ENCODE results near the gene KIAA0319L.
"Not testable (repeated sequence)": the region's sequence is repeated elsewhere in the genome, so short reads cannot be mapped to it uniquely, and the experiment has no call there.

The KIAA0319L gene

DNA sequence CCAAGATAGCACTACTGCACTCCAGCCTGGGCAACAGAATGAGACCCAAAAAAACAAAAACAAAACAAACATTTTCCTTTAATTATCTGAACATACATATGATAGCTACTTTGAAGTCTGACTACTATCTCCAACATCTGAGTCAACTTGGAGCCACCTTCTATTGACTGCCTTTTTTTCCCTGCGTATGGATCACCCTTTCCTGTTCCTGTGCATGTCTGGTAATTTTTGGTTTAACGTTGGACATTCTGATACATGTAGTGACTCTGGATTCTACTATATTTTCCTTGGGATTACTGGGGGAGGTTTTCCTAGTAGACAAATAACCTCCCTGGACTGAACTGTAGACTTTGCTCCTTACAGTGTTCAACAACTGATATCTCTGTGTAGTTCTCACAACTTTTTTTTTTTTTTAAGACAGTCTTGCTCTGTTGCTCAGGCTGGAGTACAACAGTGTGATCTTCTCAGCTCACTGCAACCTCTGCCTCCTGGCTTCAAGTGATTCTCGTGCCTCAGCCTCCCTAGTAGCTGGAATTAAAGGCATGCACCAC, 70.3 kb downstream of the KIAA0319L start:
- Histone ChIP-seq H3K36me3 (ENCODE audit: control insufficient read depth, insufficient read depth, low read length) (no peaks in the 10 kb centered on the region), H3K4me3 (replicated peaks; ENCODE audit: low read depth, low read length) (no peak overlapping the region), H3K27me3 (replicated peaks; ENCODE audit: control insufficient read depth, insufficient read depth, low read length) (no peaks in the 10 kb centered on the region)
- TF ChIP-seq, protein P1, sequence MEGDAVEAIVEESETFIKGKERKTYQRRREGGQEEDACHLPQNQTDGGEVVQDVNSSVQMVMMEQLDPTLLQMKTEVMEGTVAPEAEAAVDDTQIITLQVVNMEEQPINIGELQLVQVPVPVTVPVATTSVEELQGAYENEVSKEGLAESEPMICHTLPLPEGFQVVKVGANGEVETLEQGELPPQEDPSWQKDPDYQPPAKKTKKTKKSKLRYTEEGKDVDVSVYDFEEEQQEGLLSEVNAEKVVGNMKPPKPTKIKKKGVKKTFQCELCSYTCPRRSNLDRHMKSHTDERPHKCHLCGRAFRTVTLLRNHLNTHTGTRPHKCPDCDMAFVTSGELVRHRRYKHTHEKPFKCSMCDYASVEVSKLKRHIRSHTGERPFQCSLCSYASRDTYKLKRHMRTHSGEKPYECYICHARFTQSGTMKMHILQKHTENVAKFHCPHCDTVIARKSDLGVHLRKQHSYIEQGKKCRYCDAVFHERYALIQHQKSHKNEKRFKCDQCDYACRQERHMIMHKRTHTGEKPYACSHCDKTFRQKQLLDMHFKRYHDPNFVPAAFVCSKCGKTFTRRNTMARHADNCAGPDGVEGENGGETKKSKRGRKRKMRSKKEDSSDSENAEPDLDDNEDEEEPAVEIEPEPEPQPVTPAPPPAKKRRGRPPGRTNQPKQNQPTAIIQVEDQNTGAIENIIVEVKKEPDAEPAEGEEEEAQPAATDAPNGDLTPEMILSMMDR (IDR thresholded peaks at IDR 0.05; ENCODE audit: insufficient read depth, low read length, poor library complexity, severe bottlenecking): no peak
- no peak for DNase-seq (ENCODE audit: extremely low read depth, insufficient read length)

DNA sequence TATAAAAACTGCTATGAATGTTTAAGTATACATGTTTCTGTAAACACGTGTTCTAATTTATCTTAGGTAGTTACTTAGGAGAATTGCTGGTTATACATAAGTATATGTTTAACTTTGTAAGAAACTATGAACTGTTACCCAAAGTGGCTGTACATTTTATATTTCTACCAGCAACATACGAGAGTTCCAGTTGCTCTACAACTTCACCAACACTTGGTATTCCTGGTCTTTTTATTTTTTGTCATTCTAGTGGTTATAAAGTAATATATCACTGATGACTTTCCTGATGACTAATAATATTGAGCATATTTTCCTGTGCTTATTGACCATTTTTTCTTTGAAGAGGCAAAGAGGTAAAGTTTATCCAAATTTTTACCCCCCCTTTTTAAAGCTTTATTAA, 76.0 kb downstream of the KIAA0319L start:
- Histone ChIP-seq H3K36me3 (ENCODE audit: control insufficient read depth, insufficient read depth, low read length) (peaks cover 2% of the 10 kb centered on the region), H3K27me3 (replicated peaks; ENCODE audit: control insufficient read depth, insufficient read depth, low read length) (no peaks in the 10 kb centered on the region), H3K4me3 (replicated peaks; ENCODE audit: low read depth, low read length) (no peak overlapping the region)
- TF ChIP-seq, protein P1 (IDR thresholded peaks at IDR 0.05; ENCODE audit: insufficient read depth, low read length, poor library complexity, severe bottlenecking): no peak
- DNase-seq (ENCODE audit: extremely low read depth, insufficient read length): no peak

DNA sequence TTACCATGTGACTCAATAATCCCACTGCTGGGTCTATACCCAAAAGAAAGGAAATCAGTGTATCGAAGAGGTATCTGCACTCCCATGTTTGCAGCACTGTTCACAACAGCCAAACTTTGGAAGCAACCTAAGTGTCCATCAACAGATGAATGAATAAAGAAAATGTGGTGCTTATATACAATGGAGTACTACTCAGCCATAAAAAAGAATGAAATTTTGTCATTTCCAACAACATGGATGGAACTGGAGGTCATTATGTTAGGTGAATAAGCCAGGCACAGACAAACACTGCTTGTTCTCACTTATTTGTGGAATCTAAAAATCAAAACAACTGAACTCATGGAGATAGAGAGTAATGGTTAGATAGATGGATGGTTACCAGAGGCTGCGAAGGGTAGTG, 79.3 kb downstream of the KIAA0319L start:
- TF ChIP-seq, protein P1 (IDR thresholded peaks at IDR 0.05; ENCODE audit: insufficient read depth, low read length, poor library complexity, severe bottlenecking): no peak
- Histone ChIP-seq H3K27me3 (replicated peaks; ENCODE audit: control insufficient read depth, insufficient read depth, low read length) (no peaks in the 10 kb centered on the region), H3K4me3 (replicated peaks; ENCODE audit: low read depth, low read length) (no peak overlapping the region), H3K36me3 (ENCODE audit: control insufficient read depth, insufficient read depth, low read length) (peaks cover 2% of the 10 kb centered on the region)
- no peak for DNase-seq (ENCODE audit: extremely low read depth, insufficient read length)

DNA sequence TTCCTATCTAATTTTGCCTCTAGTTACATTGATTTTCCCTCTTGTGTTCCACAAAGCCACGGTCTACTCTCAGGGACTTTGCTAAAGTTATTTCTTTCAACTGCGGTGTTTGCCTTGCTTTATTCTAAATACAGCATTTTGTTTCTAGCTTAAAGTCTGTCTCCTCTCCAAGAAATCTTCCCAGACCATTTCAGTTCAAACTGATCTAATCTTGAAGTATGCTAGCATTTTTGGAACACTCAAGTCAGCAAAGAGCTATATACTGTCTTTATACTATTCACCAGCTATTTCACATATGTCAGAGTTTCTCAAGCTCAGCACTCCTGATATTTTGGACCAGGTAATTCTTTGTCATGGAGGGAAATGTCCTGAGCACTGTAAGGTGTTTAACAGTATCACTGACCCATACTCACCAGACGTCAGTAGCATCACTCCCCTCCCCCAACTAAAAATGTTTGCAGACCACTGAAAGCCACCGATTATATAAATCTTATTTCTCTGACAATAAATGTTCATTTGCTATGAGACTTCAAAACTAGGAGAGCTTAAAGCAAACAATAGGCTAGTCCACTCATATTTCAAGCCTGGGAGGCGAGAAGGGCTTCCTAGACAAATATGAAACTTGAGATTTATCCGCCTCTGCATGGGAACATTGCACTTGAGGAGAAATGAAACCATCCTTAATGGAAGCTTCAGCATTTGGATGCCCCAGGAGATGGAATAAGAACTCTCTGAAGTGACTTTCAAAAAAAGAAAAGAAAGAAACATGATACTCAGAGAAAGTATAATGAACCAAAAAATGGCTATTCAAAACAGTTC, 81.1 kb downstream of the KIAA0319L start:
- no peak for DNase-seq (ENCODE audit: extremely low read depth, insufficient read length)
- H3K36me3 ChIP-seq (ENCODE audit: control insufficient read depth, insufficient read depth, low read length): peaks cover 2% of the 10 kb centered on the region
- no peaks in the 10 kb centered on the region for H3K27me3 ChIP-seq (replicated peaks; ENCODE audit: control insufficient read depth, insufficient read depth, low read length)
- TF ChIP-seq, protein P1 (IDR thresholded peaks at IDR 0.05; ENCODE audit: insufficient read depth, low read length, poor library complexity, severe bottlenecking): no peak
- no peak overlapping the region for H3K4me3 ChIP-seq (replicated peaks; ENCODE audit: low read depth, low read length)

DNA sequence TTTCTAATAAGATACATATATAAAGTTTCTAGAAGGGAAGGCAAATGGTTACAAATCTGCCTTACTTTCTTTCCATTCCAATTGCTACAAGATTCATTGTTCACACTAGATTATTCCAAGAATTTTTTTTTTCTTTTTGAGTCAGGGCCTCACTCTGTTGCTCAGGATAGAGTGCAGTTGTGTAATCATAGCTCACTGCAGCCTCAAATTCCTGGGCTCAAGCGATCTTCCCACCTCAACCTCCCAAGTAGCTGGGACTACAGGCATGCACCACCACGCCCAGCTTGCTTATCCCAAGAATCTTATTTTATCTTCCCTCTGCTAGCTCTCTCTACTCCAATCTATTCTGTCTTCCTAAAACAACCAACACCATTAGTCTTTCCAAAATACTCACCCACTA, 81.8 kb downstream of the KIAA0319L start:
- H3K27me3 ChIP-seq (replicated peaks; ENCODE audit: control insufficient read depth, insufficient read depth, low read length): no peaks in the 10 kb centered on the region
- TF ChIP-seq, protein P1 (IDR thresholded peaks at IDR 0.05; ENCODE audit: insufficient read depth, low read length, poor library complexity, severe bottlenecking): no peak
- H3K36me3 ChIP-seq (ENCODE audit: control insufficient read depth, insufficient read depth, low read length): peaks cover 2% of the 10 kb centered on the region
- no peak overlapping the region for H3K4me3 ChIP-seq (replicated peaks; ENCODE audit: low read depth, low read length)
- DNase-seq (ENCODE audit: extremely low read depth, insufficient read length): no peak

DNA sequence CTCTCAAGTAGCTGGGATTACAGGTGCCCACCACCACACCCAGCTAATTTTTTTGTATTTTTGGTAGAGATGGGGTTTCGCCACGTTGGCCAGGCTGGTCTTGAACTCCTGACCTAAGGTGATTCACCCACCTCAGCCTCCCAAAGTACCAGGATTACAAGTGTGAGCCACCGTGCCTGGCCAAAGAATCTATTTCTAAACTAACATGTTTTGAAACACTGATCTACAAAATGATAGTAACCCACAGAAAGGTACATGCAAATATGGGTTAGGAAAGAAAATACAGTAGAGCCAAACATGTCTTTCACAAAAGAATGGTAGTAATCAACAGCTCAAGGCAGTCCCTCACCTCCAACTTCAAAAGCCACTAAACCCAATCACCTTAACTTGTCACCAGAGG, 84.0 kb downstream of the KIAA0319L start:
- H3K36me3 ChIP-seq (ENCODE audit: control insufficient read depth, insufficient read depth, low read length); H3K27me3 ChIP-seq (replicated peaks; ENCODE audit: control insufficient read depth, insufficient read depth, low read length); DNase-seq (ENCODE audit: extremely low read depth, insufficient read length); H3K4me3 ChIP-seq (replicated peaks; ENCODE audit: low read depth, low read length): not testable (repeated sequence)

All from GM06990 (cell line).